Sigmoid colon (tissue), 3 donors: ENCODE measurements around the gene VPS13D.
"Not testable (repeated sequence)": the region's sequence is repeated elsewhere in the genome, so short reads cannot be mapped to it uniquely, and the experiment has no call there.

ENCODE experiments used
- POLR2A ChIP-seq, 2 donors: fragments of 450-650 bp; IDR thresholded peaks; one replicate each; pipeline ENCODE4 v1.6.1; 2016; ENCODE audit warnings: antibody characterized with exemption in 2 of 2, mild to moderate bottlenecking in 2 of 2, moderate library complexity in 2 of 2
- TF ChIP-seq, protein P1 (sequence below), 4 experiments: fragments of 450-650 bp in 3 of 4; fragments of 200-600 bp in 1 of 4; IDR thresholded peaks; one replicate each; pipeline ENCODE4 v1.5.1; 2016 to 2019; ENCODE audit warnings: antibody characterized with exemption in 4 of 4, mild to moderate bottlenecking in 3 of 4, moderate library complexity in 2 of 4

DNA sequence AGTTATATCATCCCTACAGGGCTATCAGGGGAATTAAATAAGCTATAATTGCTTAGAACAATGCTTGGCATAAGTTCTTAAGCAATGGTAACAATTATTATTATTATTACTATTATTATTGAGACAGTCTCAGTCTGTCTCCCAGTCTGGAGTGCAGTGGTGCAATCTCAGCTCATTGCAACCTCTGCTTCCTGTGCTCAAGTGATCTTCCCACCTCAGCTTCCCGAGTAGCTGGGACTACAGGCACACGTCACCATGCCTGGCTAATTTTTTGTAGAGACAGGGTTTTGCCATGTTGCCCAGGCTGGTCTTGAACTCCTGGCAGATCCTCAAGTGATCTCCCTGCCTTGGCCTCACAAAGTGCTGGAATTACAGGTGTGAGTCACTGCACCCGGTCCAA is 308.7 kb downstream of the VPS13D start:
- TF ChIP-seq, protein P1, sequence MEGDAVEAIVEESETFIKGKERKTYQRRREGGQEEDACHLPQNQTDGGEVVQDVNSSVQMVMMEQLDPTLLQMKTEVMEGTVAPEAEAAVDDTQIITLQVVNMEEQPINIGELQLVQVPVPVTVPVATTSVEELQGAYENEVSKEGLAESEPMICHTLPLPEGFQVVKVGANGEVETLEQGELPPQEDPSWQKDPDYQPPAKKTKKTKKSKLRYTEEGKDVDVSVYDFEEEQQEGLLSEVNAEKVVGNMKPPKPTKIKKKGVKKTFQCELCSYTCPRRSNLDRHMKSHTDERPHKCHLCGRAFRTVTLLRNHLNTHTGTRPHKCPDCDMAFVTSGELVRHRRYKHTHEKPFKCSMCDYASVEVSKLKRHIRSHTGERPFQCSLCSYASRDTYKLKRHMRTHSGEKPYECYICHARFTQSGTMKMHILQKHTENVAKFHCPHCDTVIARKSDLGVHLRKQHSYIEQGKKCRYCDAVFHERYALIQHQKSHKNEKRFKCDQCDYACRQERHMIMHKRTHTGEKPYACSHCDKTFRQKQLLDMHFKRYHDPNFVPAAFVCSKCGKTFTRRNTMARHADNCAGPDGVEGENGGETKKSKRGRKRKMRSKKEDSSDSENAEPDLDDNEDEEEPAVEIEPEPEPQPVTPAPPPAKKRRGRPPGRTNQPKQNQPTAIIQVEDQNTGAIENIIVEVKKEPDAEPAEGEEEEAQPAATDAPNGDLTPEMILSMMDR (IDR thresholded peaks at IDR 0.05): not testable (repeated sequence)
- TF ChIP-seq POLR2A (IDR thresholded peaks at IDR 0.05): not testable (repeated sequence)
